Esophagus muscularis mucosa (tissue), 4 donors: ENCODE measurements around the gene DBF4. TPM values are rescaled to one million over a fixed set of nuclear protein-coding genes. Genes with fewer than 3 reads are reported as not detected.
"Not testable (repeated sequence)": the region's sequence is repeated elsewhere in the genome, so short reads cannot be mapped to it uniquely, and the experiment has no call there.

Experiments
- DNase-seq: peaks from one replicate; pipeline ENCODE4 v3.0.0-alpha.2; 2017; ENCODE audit errors: extremely low spot score
- H3K27ac ChIP-seq, 4 donors: fragments of 200-600 bp; sonication (generic); replicated peaks in 1 of 4; 1 replicate in 3 of 4; 2 replicates in 1 of 4; pipeline ENCODE4 v1.5.1; 2016 to 2019; ENCODE audit warnings: mild to moderate bottlenecking in 1 of 4
- H3K27me3 ChIP-seq, 4 donors: fragments of 200-600 bp; sonication (generic); one replicate each; pipeline versions ENCODE4 v1.5.1 to v1.6.0; 2016 to 2019
- H3K36me3 ChIP-seq, 4 donors: fragments of 200-600 bp; sonication (generic); one replicate each; pipeline ENCODE4 v1.5.1; 2016 to 2019
- H3K4me1 ChIP-seq, 4 donors: fragments of 200-600 bp; sonication (generic); one replicate each; pipeline ENCODE4 v1.5.1; 2016 to 2019
- H3K4me3 ChIP-seq, 4 donors: fragments of 200-600 bp; sonication (generic); 1 replicate in 2 of 4; 2 replicates in 2 of 4; pipeline ENCODE4 v1.5.1; 2016 to 2019; ENCODE audit warnings: mild to moderate bottlenecking in 4 of 4, moderate library complexity in 1 of 4
- H3K9me3 ChIP-seq, 4 donors: fragments of 200-600 bp; sonication (generic); 1 replicate in 3 of 4; 2 replicates in 1 of 4; pipeline ENCODE4 v1.5.1; 2016 to 2019
- EP300 ChIP-seq: sonication (generic); formaldehyde crosslinking; IDR thresholded peaks from one replicate; pipeline ENCODE4 v1.6.1; 2017; ENCODE audit warnings: antibody characterized with exemption
- POLR2A ChIP-seq: fragments of 450-650 bp; IDR thresholded peaks from one replicate; pipeline ENCODE4 v1.6.1; 2017; ENCODE audit warnings: antibody characterized with exemption, moderate library complexity, mild to moderate bottlenecking, low read depth
- POLR2AphosphoS5 ChIP-seq, 2 donors: sonication (generic); formaldehyde crosslinking; IDR thresholded peaks; one replicate each; pipeline ENCODE4 v1.6.1; 2017; ENCODE audit warnings: antibody characterized with exemption in 2 of 2
- WGBS: methylation state at CpG from one replicate; pipeline ENCODE4 v1.1.5; 2018; 5-methylcytosine and 5-hydroxymethylcytosine counted together
- intact Hi-C: fragments of 100-400 bp; cut with DNase I; formaldehyde crosslinking; loops from one replicate; pipeline ENCODE4 v1.15.1; 2023
- total RNA-seq, 4 donors: library from RNA; depleted of rRNA; stranded (reverse); fragments of >200 nt; gene quantifications; one replicate each; pipeline versions ENCODE4 v1.1.0 to v1.2.1, GENCODE V29; 2016
- TF ChIP-seq, protein P1 (sequence below), 3 experiments: fragments of 200-600 bp in 2 of 3; fragments of 450-650 bp in 1 of 3; sonication (generic) in 2 of 3; IDR thresholded peaks; one replicate each; pipeline ENCODE4 v1.5.1; 2017 to 2019; ENCODE audit warnings: antibody characterized with exemption in 3 of 3, mild to moderate bottlenecking in 2 of 3, moderate library complexity in 1 of 3

Gene DBF4
- total RNA-seq, 4 donors from 2014 or later, result 3.3 to 9.8 (median 6.2) TPM

DNA sequence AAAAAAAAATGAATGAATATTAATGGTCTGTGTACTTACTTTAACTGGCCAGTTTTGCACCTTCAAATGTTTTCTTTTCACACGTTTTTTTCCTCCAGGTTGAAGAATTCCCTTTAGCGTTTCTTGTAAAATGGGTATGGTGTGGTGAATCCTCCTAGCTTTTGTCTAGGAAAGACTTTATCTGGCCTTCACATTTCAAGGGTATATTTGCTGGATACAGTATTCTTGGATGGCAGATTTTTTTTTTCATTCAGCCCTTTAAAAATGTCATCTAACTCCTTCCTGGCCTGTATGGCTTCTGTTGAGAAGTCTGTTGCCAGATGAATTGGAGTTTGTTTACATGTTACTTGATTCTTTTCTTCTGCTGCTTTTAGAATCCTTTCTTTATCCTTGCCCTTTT lies 10.2 kb upstream of the DBF4 start:
- intact Hi-C loops, result no loop called here
- Histone ChIP-seq H3K9me3 (peaks cover 0 to 27% (median 12%) of the 10 kb centered on the region in 4 donors), H3K27ac (no peak overlapping the region), H3K4me3 (no peak overlapping the region), H3K36me3 (peaks cover 0 to 21% (median 4%) of the 10 kb centered on the region in 4 donors), H3K4me1 (no peaks in the 10 kb centered on the region), H3K27me3 (no peaks in the 10 kb centered on the region)
- 98% methylated on average over 2 of the region's 2 CpGs for WGBS
- no peak for DNase-seq
- TF ChIP-seq, protein P1, sequence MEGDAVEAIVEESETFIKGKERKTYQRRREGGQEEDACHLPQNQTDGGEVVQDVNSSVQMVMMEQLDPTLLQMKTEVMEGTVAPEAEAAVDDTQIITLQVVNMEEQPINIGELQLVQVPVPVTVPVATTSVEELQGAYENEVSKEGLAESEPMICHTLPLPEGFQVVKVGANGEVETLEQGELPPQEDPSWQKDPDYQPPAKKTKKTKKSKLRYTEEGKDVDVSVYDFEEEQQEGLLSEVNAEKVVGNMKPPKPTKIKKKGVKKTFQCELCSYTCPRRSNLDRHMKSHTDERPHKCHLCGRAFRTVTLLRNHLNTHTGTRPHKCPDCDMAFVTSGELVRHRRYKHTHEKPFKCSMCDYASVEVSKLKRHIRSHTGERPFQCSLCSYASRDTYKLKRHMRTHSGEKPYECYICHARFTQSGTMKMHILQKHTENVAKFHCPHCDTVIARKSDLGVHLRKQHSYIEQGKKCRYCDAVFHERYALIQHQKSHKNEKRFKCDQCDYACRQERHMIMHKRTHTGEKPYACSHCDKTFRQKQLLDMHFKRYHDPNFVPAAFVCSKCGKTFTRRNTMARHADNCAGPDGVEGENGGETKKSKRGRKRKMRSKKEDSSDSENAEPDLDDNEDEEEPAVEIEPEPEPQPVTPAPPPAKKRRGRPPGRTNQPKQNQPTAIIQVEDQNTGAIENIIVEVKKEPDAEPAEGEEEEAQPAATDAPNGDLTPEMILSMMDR (IDR thresholded peaks at IDR 0.05), result no peak
- TF ChIP-seq POLR2AphosphoS5 (IDR thresholded peaks at IDR 0.05) (no peak), POLR2A (no peak), EP300 (no peak)

DNA sequence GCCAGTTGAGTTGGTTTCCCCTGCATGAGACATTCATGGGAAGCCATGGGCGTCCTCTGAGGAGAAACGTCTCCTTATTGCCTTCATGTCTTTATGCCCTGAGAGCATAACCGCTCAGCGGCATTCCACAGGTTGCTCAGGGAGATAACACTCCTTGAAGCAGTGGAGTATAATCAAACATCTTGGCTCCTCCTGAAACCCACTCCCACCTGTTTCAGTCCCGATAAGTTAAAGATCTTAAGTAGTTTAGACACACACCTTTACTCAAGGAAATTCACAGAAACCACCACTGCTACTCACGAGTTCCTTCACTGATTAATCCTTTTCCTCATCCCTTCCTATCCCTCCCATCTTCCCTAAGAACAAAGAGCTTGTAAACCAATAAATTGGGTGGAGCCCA lies 9.8 kb upstream of the DBF4 start:
- intact Hi-C loops, H3K4me3 ChIP-seq, DNase-seq, H3K4me1 ChIP-seq, H3K27ac ChIP-seq, H3K27me3 ChIP-seq: not testable (repeated sequence)
- WGBS, result 99% methylated on average over 6 of the region's 6 CpGs
- H3K36me3 ChIP-seq, result peaks cover 0 to 23% (median 4%) of the 10 kb centered on the region in 4 donors
- H3K9me3 ChIP-seq, result peaks cover 0 to 29% (median 12%) of the 10 kb centered on the region in 4 donors

DNA sequence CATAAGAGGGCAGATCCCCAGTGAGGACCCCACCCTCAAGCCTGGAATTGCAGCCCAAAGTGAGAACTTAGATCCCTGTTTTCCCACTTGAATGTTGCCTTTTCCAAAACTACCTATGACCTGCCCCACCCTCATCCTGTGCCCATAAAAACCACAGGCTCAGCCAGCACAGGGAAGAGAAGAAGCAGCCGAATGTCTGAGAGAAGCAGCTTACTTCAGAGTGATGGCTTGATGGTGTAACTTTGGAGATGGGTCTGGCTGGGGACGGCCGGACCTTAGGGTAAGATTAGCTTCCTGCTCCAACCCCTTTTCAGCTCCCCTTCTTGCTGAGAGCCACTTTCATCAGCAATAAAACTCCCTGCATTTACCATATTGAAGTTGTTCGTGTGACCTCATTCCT lies 5.8 kb upstream of the DBF4 start:
- no peak overlapping the region for H3K4me3 ChIP-seq

DNA sequence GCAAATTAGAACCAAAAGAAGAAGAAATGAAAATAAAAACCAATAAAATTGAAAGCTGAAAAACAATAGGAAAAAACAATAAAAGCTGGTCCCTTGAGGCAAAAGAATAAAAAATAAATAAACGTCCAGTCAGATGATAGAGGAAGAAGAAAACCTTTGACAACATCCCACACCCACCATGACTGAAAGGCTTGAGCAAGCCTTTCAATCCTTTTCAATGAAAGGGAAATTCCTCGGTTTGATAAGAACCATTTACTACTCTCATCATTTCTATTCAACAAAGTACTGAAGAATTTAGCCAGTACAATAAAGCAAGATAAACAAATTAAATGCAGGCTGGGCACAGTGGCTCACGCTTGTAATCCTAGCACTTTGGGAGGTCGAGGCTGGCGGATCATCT lies 3.9 kb upstream of the DBF4 start:
- Histone ChIP-seq H3K27me3 (no peaks in the 10 kb centered on the region), H3K4me3 (no peak overlapping the region), H3K27ac (no peak overlapping the region), H3K9me3 (peaks cover 0 to 9% (median 0%) of the 10 kb centered on the region in 4 donors), H3K4me1 (peaks cover 13 to 18% (median 14%) of the 10 kb centered on the region in 4 donors), H3K36me3 (peaks cover 0 to 8% (median 0%) of the 10 kb centered on the region in 4 donors)
- TF ChIP-seq EP300 (no peak), POLR2AphosphoS5 (IDR thresholded peaks at IDR 0.05) (no peak), POLR2A (no peak)
- TF ChIP-seq, protein P1 (IDR thresholded peaks at IDR 0.05), result no peak
- 94% methylated on average over 5 of the region's 5 CpGs for WGBS
- intact Hi-C loops, result loop anchor here (10.0 kb wide), 1 partner anchor 248 kb away; the partner anchor contains the start of gene RUNDC3B
- DNase-seq, result no peak

More for the DNA sequence above, 5.8 kb upstream of the DBF4 start:
- 100% methylated on average over 3 of the region's 4 CpGs for WGBS
- Histone ChIP-seq H3K9me3 (peaks cover 0 to 26% (median 12%) of the 10 kb centered on the region in 4 donors), H3K4me1 (peaks cover 8 to 12% (median 12%) of the 10 kb centered on the region in 4 donors), H3K27me3 (no peaks in the 10 kb centered on the region), H3K36me3 (peaks cover 0 to 22% (median 3%) of the 10 kb centered on the region in 4 donors), H3K27ac (no peak overlapping the region)
- no peak for DNase-seq
- no peak for TF ChIP-seq POLR2AphosphoS5 (IDR thresholded peaks at IDR 0.05)
- TF ChIP-seq, protein P1 (IDR thresholded peaks at IDR 0.05), result no peak
- TF ChIP-seq EP300, result no peak
- TF ChIP-seq POLR2A, result no peak
- intact Hi-C loops, result loop anchor here (10.0 kb wide), 1 partner anchor 246 kb away; the partner anchor contains the start of gene RUNDC3B

DNA sequence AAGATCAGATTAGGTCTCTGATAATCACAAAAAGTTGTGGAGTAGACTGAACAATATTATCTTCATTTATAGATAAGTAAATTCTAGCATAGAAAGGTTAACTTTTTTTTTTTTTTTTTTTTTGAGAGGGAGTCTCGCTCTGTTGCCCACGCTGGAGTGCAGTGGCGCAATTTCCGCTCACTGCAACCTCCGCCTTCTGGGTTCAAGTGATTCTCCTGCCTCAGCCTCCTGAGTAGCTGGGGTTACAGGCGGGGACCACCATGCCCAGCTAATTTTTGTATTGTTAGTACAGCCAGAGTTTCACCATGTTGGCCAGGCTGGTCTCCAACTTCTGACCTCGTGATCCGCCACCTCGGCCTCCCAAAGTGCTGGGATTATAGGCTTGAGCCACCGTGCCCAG lies 3.0 kb upstream of the DBF4 start:
- H3K27ac ChIP-seq, H3K9me3 ChIP-seq, H3K36me3 ChIP-seq, DNase-seq, H3K4me3 ChIP-seq, H3K27me3 ChIP-seq: not testable (repeated sequence)
- 91% methylated on average over 10 of the region's 10 CpGs for WGBS
- intact Hi-C loops, result loop anchor here (10.0 kb wide), 1 partner anchor 249 kb away; the partner anchor contains the start of gene RUNDC3B
- peaks cover 20 to 28% (median 24%) of the 10 kb centered on the region in 4 donors for H3K4me1 ChIP-seq

DNA sequence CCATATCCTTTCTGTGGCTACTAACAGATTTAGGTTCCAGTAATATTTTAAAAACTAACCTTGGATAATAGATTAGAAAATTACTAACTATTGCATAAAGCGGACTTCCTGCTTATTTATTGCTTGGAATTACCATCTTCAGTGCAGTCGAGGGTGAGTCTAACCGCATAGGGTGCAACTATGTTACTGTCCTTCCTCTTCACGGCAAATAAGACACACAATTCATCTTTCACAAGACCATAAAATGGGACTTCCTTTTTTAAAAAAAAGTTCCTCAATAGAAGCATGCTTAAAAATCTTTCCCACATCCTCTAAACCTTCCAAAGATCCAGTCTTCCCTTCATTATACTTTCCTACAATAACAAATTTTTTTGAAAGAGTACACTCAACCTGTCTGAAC lies 2.2 kb upstream of the DBF4 start:
- Histone ChIP-seq H3K4me3 (no peak overlapping the region), H3K4me1 (peaks cover 20 to 29% (median 25%) of the 10 kb centered on the region in 4 donors), H3K36me3 (peaks cover 0 to 8% (median 0%) of the 10 kb centered on the region in 4 donors), H3K27me3 (no peaks in the 10 kb centered on the region), H3K9me3 (peaks cover 0 to 9% (median 0%) of the 10 kb centered on the region in 4 donors), H3K27ac (no peak overlapping the region)
- 79% methylated on average over 4 of the region's 4 CpGs for WGBS
- no peak for DNase-seq
- intact Hi-C loops, result loop anchor here (10.0 kb wide), 1 partner anchor 249 kb away; the partner anchor contains the start of gene RUNDC3B
- TF ChIP-seq, protein P1 (IDR thresholded peaks at IDR 0.05), result no peak
- no peak for TF ChIP-seq POLR2A
- TF ChIP-seq POLR2AphosphoS5 (IDR thresholded peaks at IDR 0.05), result no peak
